T-helper 1 cell treated with Interleukin-12 subunit alpha and Interleukin-12 subunit beta and Interleukin-4 antibody, amounts not matched to agents 30 ng/mL and 1 ng/mL, for 36 hours (primary cell): ENCODE results near the gene TRAPPC10. TPM values are rescaled to one million over a fixed set of nuclear protein-coding genes. Genes with fewer than 3 reads are reported as not detected.

Experiments
- intact Hi-C: fragments of 100-400 bp; cut with micrococcal nuclease; formaldehyde crosslinking; loops from one replicate; pipeline ENCODE4 v1.15.1; 2024
- total RNA-seq: library from RNA; stranded (reverse); gene quantifications from 2 replicates; pipeline ENCODE4 v1.2.3, GENCODE V29; 2022

The TRAPPC10 gene
- total RNA-seq, 1 donor from 2014 or later = 97.1 TPM

- intact Hi-C loops = no loop called here
Measured at GRCh38 chr21:44063151-44063912, 51.2 kb downstream of the TRAPPC10 start.

GRCh38 chr21:44064852-44065403 lies 52.8 kb downstream of the TRAPPC10 start:
- intact Hi-C loops = loop anchor here (1.0 to 5.0 kb wide), 6 partner anchors 8 to 278 kb away; partner anchors contain the start of genes PFKL and RRP1

GRCh38 chr21:44065428-44065827 lies 53.3 kb downstream of the TRAPPC10 start:
- intact Hi-C loops = loop anchor here (1.0 to 5.0 kb wide), 6 partner anchors 8 to 278 kb away; partner anchors contain the start of genes PFKL and RRP1

GRCh38 chr21:44066116-44066515 lies 54.0 kb downstream of the TRAPPC10 start:
- intact Hi-C loops = loop anchor here (5.0 kb wide), 2 partner anchors 236 to 279 kb away; partner anchors contain the start of genes PFKL and RRP1

- intact Hi-C loops = loop anchor here (5.0 kb wide), 2 partner anchors 235 to 280 kb away; partner anchors contain the start of genes PFKL and RRP1
Measured at GRCh38 chr21:44067011-44067839, 55.1 kb downstream of the TRAPPC10 start.

- intact Hi-C loops = no loop called here
Measured at GRCh38 chr21:44070391-44070790, 58.3 kb downstream of the TRAPPC10 start.

- intact Hi-C loops = no loop called here
Measured at GRCh38 chr21:44071359-44072104, 59.4 kb downstream of the TRAPPC10 start.

GRCh38 chr21:44072111-44072510 lies 60.0 kb downstream of the TRAPPC10 start:
- intact Hi-C loops = no loop called here

- intact Hi-C loops = no loop called here
Measured at GRCh38 chr21:44074315-44074958, 62.3 kb downstream of the TRAPPC10 start.

GRCh38 chr21:44076316-44076715 lies 64.2 kb downstream of the TRAPPC10 start:
- intact Hi-C loops = no loop called here

- intact Hi-C loops = loop anchor here (1.0 to 2.0 kb wide), 2 partner anchors 13 to 54 kb away; no protein-coding TSS in a partner anchor
Measured at GRCh38 chr21:44078411-44078981, 66.4 kb downstream of the TRAPPC10 start.

- intact Hi-C loops = loop anchor here (2.0 kb wide), 1 partner anchor 55 kb away; no protein-coding TSS in a partner anchor
Measured at GRCh38 chr21:44079446-44079845, 67.3 kb downstream of the TRAPPC10 start.

- intact Hi-C loops = loop anchor here (2.0 kb wide), 1 partner anchor 55 kb away; no protein-coding TSS in a partner anchor
Measured at GRCh38 chr21:44079846-44080245, 67.7 kb downstream of the TRAPPC10 start.

- intact Hi-C loops = loop anchor here (1.0 kb wide), 1 partner anchor 18 kb away; no protein-coding TSS in a partner anchor
Measured at GRCh38 chr21:44082648-44083440, 70.7 kb downstream of the TRAPPC10 start.

GRCh38 chr21:44083631-44084291 lies 71.7 kb downstream of the TRAPPC10 start:
- intact Hi-C loops = loop anchor here (1.0 kb wide), 2 partner anchors 18 to 70 kb away; no protein-coding TSS in a partner anchor

GRCh38 chr21:44084496-44085241 lies 72.6 kb downstream of the TRAPPC10 start:
- intact Hi-C loops = loop anchor here (1.0 kb wide), 1 partner anchor 71 kb away; no protein-coding TSS in a partner anchor

GRCh38 chr21:44085491-44086321 lies 73.6 kb downstream of the TRAPPC10 start:
- intact Hi-C loops = no loop called here
